Activated CD8-positive, alpha-beta memory T cell treated with anti-CD3 and anti-CD28 coated beads, Interleukin-2, amount 10 ng/mL, durations not matched to agents 7 days and 5 days (primary cell): Measurements from ENCODE around the gene PPIL3. TPM values are rescaled to one million over a fixed set of nuclear protein-coding genes. Genes with fewer than 3 reads are reported as not detected.

ENCODE experiments used
- total RNA-seq, 2 experiments: library from RNA; stranded (reverse); gene quantifications; one replicate each; pipeline ENCODE4 v1.2.3, GENCODE V29; 2021

The PPIL3 gene
- total RNA-seq, 2 experiments from 2014 or later, result 40.2 to 41.5 TPM

Other genes starting within 250 kb of the PPIL3 start
- 100 to 1,000 TPM; 222 to 306 TPM for gene BZW1, start 77.2 kb downstream of the PPIL3 start, total RNA-seq
- 100 to 1,000 TPM; 129 to 130 TPM for gene CLK1, start 24.4 kb downstream of the PPIL3 start, total RNA-seq
- gene NIF3L1, start 294 bp upstream of the PPIL3 start, total RNA-seq, result 10 to 100 TPM; 28.3 to 37.6 TPM
- gene ORC2, start 74.6 kb upstream of the PPIL3 start, total RNA-seq, result 10 to 100 TPM; 54.8 to 57.8 TPM
- gene HYCC2, start 182.6 kb upstream of the PPIL3 start, total RNA-seq, result 10 to 100 TPM; 33.4 to 37.2 TPM
- 100 to 1,000 TPM; 116 to 141 TPM for gene NDUFB3, start 182.9 kb upstream of the PPIL3 start, total RNA-seq
- gene CFLAR, start 227.1 kb upstream of the PPIL3 start, total RNA-seq, result 100 to 1,000 TPM; 193 to 242 TPM